ENCODE results near the gene RANBP10. TPM values are rescaled to one million over a fixed set of nuclear protein-coding genes. Genes with fewer than 3 reads are reported as not detected.

Gene RANBP10
- total and polyA plus RNA-seq, 4 donors: 9.8 to 15.5 (median 13.8) TPM

GRCh38 chr16:67749436-67750078, 56.8 kb downstream of the RANBP10 start:
- Histone ChIP-seq H3K9ac (ENCODE audit: low read depth in 1 of 2, low read length in 2 of 2) (no peak overlapping the region), H3K27ac (ENCODE audit: low read depth in 1 of 2, low read length in 2 of 2) (no peak overlapping the region), H3K27me3 (ENCODE audit: control insufficient read depth in 4 of 4, insufficient read depth in 4 of 4, low read length in 3 of 4) (no peaks in the 10 kb centered on the region), H3K36me3 (ENCODE audit: control insufficient read depth in 4 of 4, insufficient read depth in 3 of 4, low read depth in 1 of 4, low read length in 3 of 4) (peaks cover 0 to 23% (median 9%) of the 10 kb centered on the region in 4 donors), H3K4me1 (ENCODE audit: control insufficient read depth in 4 of 4, insufficient read depth in 4 of 4, low read length in 3 of 4) (no peaks in the 10 kb centered on the region), H3K9me3 (ENCODE audit: control insufficient read depth in 4 of 4, low read length in 3 of 4) (no peaks in the 10 kb centered on the region), H3K4me3 (ENCODE audit: low read depth in 1 of 3, low read length in 3 of 3) (no peak overlapping the region)
- TF ChIP-seq, protein P1, sequence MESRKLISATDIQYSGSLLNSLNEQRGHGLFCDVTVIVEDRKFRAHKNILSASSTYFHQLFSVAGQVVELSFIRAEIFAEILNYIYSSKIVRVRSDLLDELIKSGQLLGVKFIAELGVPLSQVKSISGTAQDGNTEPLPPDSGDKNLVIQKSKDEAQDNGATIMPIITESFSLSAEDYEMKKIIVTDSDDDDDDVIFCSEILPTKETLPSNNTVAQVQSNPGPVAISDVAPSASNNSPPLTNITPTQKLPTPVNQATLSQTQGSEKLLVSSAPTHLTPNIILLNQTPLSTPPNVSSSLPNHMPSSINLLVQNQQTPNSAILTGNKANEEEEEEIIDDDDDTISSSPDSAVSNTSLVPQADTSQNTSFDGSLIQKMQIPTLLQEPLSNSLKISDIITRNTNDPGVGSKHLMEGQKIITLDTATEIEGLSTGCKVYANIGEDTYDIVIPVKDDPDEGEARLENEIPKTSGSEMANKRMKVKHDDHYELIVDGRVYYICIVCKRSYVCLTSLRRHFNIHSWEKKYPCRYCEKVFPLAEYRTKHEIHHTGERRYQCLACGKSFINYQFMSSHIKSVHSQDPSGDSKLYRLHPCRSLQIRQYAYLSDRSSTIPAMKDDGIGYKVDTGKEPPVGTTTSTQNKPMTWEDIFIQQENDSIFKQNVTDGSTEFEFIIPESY (IDR thresholded peaks at IDR 0.05): no peak
- TF ChIP-seq NR2F2 (IDR thresholded peaks at IDR 0.05) (no peak), GABPA (IDR thresholded peaks at IDR 0.05 in 1 of 2, conservative IDR thresholded peaks at IDR 0.05 in 1 of 2) (no peak), RXRA (IDR thresholded peaks at IDR 0.05) (no peak)
- TF ChIP-seq, protein P2, sequence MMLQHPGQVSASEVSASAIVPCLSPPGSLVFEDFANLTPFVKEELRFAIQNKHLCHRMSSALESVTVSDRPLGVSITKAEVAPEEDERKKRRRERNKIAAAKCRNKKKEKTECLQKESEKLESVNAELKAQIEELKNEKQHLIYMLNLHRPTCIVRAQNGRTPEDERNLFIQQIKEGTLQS (IDR thresholded peaks at IDR 0.05): no peak
- WGBS: 96% methylated on average over 3 of the region's 3 CpGs
- no peak for DNase-seq (ENCODE audit: low spot score)

DNA sequence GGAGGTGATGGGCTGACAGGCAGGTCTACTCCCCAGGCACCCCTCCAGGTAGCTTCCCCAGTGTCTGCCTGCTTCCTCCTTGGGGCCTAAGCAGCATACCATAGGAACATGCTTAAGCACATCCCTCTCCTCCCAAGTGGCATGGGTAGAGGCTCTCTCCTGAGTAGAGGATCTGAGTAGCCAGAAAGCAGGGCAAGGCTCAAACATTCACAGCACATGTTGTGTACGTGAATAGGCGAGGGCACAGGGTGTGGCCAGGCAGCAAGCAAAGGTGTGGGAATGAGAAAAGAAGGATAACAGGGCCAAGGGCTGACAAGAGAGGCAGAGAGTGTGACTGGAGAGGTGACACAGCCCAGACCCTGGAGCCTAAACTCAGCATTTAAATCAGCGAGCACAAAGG, 57.5 kb downstream of the RANBP10 start:
- WGBS: 91% methylated on average over 3 of the region's 3 CpGs
- peaks cover 0 to 21% (median 13%) of the 10 kb centered on the region in 4 donors for H3K36me3 ChIP-seq (ENCODE audit: control insufficient read depth in 4 of 4, insufficient read depth in 3 of 4, low read depth in 1 of 4, low read length in 3 of 4)

More for the DNA sequence above, 57.5 kb downstream of the RANBP10 start:
- TF ChIP-seq NR2F2 (IDR thresholded peaks at IDR 0.05) (no peak), HNF4A (conservative IDR thresholded peaks at IDR 0.05) (no peak), FOXA2 (IDR thresholded peaks at IDR 0.05) (no peak), YY1 (IDR thresholded peaks at IDR 0.05) (no peak), SP1 (IDR thresholded peaks at IDR 0.05) (no peak), GABPA (IDR thresholded peaks at IDR 0.05 in 1 of 2, conservative IDR thresholded peaks at IDR 0.05 in 1 of 2) (no peak), JUND (IDR thresholded peaks at IDR 0.05) (no peak), RXRA (IDR thresholded peaks at IDR 0.05) (no peak), FOXA1 (IDR thresholded peaks at IDR 0.05) (no peak), EGR1 (IDR thresholded peaks at IDR 0.05; ENCODE audit: low read depth in 2 of 2) (no peak), TAF1 (conservative IDR thresholded peaks at IDR 0.05) (no peak), HNF4G (IDR thresholded peaks at IDR 0.05) (no peak), RAD21 (IDR thresholded peaks at IDR 0.05) (no peak)
- TF ChIP-seq, protein P3, sequence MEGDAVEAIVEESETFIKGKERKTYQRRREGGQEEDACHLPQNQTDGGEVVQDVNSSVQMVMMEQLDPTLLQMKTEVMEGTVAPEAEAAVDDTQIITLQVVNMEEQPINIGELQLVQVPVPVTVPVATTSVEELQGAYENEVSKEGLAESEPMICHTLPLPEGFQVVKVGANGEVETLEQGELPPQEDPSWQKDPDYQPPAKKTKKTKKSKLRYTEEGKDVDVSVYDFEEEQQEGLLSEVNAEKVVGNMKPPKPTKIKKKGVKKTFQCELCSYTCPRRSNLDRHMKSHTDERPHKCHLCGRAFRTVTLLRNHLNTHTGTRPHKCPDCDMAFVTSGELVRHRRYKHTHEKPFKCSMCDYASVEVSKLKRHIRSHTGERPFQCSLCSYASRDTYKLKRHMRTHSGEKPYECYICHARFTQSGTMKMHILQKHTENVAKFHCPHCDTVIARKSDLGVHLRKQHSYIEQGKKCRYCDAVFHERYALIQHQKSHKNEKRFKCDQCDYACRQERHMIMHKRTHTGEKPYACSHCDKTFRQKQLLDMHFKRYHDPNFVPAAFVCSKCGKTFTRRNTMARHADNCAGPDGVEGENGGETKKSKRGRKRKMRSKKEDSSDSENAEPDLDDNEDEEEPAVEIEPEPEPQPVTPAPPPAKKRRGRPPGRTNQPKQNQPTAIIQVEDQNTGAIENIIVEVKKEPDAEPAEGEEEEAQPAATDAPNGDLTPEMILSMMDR (IDR thresholded peaks at IDR 0.05; ENCODE audit: low read depth, low read length, missing input control): no peak
- TF ChIP-seq, protein P2 (IDR thresholded peaks at IDR 0.05): no peak
- TF ChIP-seq, protein P4, sequence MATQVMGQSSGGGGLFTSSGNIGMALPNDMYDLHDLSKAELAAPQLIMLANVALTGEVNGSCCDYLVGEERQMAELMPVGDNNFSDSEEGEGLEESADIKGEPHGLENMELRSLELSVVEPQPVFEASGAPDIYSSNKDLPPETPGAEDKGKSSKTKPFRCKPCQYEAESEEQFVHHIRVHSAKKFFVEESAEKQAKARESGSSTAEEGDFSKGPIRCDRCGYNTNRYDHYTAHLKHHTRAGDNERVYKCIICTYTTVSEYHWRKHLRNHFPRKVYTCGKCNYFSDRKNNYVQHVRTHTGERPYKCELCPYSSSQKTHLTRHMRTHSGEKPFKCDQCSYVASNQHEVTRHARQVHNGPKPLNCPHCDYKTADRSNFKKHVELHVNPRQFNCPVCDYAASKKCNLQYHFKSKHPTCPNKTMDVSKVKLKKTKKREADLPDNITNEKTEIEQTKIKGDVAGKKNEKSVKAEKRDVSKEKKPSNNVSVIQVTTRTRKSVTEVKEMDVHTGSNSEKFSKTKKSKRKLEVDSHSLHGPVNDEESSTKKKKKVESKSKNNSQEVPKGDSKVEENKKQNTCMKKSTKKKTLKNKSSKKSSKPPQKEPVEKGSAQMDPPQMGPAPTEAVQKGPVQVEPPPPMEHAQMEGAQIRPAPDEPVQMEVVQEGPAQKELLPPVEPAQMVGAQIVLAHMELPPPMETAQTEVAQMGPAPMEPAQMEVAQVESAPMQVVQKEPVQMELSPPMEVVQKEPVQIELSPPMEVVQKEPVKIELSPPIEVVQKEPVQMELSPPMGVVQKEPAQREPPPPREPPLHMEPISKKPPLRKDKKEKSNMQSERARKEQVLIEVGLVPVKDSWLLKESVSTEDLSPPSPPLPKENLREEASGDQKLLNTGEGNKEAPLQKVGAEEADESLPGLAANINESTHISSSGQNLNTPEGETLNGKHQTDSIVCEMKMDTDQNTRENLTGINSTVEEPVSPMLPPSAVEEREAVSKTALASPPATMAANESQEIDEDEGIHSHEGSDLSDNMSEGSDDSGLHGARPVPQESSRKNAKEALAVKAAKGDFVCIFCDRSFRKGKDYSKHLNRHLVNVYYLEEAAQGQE (IDR thresholded peaks at IDR 0.05): no peak
- TF ChIP-seq, protein P1 (IDR thresholded peaks at IDR 0.05): no peak
- TF ChIP-seq, protein P5, sequence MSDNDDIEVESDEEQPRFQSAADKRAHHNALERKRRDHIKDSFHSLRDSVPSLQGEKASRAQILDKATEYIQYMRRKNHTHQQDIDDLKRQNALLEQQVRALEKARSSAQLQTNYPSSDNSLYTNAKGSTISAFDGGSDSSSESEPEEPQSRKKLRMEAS (IDR thresholded peaks at IDR 0.05): no peak
- no peaks in the 10 kb centered on the region for H3K27me3 ChIP-seq (ENCODE audit: control insufficient read depth in 4 of 4, insufficient read depth in 4 of 4, low read length in 3 of 4)
- H3K27ac ChIP-seq (ENCODE audit: low read depth in 1 of 2, low read length in 2 of 2): no peak overlapping the region
- H3K4me1 ChIP-seq (ENCODE audit: control insufficient read depth in 4 of 4, insufficient read depth in 4 of 4, low read length in 3 of 4): peaks cover 0 to 6% (median 3%) of the 10 kb centered on the region in 4 donors
- no peak for DNase-seq (ENCODE audit: low spot score)
- no peaks in the 10 kb centered on the region for H3K9me3 ChIP-seq (ENCODE audit: control insufficient read depth in 4 of 4, low read length in 3 of 4)
- no peak overlapping the region for H3K4me3 ChIP-seq (ENCODE audit: low read depth in 1 of 3, low read length in 3 of 3)
- H3K9ac ChIP-seq (ENCODE audit: low read depth in 1 of 2, low read length in 2 of 2): no peak overlapping the region

Measured in liver (tissue), 9 donors.